ENCODE results near the gene KIAA1671.
A peak's percentile ranks its signal among the peaks of the same experiment; 100 is the strongest.

Gene KIAA1671

GRCh38 chr22:25069758-25070481 is 117.4 kb downstream of the KIAA1671 start:
- DNase-seq, result no peak

DNA sequence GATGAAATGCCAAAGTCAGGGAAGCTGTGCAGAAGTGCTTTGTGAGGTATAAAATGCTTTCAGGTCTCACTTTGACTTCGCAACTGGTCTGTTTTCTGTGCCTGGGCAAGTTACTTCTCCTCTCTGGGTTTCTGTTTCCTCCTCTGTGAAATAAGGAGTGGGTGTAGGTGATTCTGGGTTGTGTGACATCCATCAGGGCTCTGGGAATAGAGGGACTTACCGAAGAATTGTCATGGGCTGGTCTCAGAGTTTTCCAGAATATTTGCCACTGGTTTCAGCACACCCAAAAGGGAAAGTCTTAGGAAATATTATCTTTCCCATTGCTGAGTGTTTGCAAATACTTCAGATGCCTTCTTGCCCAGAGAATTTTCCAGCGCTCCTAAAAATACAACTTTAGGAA is 118.4 kb downstream of the KIAA1671 start:
- no peak for DNase-seq

DNA sequence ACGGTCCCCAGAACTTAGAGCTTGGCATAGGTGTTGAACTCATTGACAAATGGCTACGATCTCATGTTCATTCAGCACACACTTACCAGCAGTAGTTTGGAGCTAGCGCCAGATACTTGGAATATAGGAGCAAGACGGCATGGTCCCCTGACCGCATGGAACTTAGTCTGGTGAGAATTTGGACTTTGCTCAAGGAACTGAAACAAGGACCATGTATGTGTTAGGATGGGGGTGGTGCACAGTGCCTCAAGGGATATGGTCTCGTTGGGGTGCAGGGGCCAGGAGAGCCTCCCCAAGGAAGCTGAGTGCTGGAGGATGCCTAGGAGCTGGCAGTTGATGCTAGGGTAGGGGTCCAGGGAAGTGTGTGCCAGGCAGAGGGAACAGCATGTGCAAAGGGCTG is 119.2 kb downstream of the KIAA1671 start:
- no peak for DNase-seq

DNA sequence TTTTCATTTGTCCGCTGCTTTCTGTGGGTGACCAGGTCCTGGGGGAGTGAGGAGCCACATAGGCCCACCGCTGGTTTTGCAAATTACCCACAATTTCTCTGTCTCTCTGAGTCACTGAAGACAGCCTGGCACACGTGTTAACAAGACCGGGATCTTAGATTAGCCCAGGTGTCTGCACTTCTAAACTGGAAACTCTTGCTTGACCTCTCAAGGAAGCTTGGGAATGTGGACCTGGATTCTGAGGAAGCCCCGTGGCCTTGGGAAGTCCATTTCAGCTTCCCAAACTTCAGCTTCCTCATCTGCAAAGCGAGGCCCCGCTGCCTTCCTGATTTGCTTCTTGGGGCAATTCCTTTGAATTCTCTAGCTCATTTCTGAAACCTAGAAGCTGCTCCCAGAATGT is 119.9 kb downstream of the KIAA1671 start:
- no peak for DNase-seq

GRCh38 chr22:25076336-25076735 is 123.8 kb downstream of the KIAA1671 start:
- DNase-seq, result no peak

DNA sequence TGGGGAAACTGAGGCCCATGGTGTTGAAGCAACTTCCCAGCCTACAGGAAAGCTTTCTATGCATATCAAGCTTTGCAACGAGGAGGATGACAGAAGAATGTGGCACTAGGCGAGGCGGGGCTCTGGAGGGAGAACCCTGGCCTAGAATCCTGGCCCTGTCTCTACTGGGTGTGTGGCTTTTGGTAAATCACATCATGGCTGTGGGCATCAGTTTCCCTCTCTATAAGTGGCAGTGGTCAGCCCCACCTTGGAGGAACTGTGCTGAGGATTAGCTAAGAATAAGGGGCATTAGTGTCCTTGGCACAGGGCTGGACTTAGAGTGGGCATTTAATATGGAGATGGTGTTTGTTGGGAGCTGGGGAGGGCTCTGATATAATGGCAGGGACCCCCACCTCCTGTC is 124.5 kb downstream of the KIAA1671 start:
- no peak for DNase-seq

DNA sequence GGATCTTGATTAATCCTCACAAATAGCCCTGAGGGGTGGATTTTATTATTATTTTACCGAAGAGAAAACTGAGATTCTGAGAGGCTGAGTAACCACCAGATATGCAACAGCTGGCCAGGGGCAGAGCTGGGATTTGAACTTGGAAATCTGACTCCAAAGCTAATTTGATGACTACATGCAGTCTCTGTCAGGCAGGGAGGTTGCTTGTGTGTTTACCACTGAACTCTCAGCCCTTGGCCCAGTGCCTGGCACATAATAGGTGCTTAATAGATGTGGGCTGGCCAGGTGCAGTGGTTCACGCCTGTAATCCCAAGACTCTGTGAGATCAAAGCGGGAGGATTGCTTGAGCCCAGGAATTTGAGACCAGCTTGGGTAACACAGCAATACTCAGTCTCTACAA is 125.4 kb downstream of the KIAA1671 start:
- no peak for DNase-seq

DNA sequence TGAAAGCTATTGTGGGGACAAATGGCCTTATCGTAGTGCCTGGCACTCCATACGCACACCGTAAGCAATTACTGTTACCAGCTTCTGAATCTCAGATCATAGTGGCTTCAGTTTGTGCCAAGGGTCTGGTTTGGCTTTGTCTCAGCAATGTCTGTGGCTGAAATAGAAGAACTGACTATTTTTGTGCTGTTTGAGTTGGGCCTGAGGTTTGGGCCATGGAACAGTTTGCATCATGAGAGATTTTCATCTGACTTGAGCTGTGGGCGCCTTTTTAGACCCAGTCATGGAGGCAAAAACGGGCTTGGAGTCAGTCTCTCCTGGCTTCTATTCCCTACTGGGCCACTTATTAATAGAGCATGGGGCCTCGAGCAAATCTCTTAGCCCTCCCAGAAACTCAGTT is 126.1 kb downstream of the KIAA1671 start:
- no peak for DNase-seq

GRCh38 chr22:25080855-25081254 is 128.3 kb downstream of the KIAA1671 start:
- DNase-seq, result no peak

GRCh38 chr22:25081409-25081824 is 128.9 kb downstream of the KIAA1671 start:
- DNase-seq, result peak; percentile 10

GRCh38 chr22:25082096-25082495 is 129.6 kb downstream of the KIAA1671 start:
- no peak for DNase-seq

GRCh38 chr22:25083056-25083806 is 130.7 kb downstream of the KIAA1671 start:
- no peak for DNase-seq

DNA sequence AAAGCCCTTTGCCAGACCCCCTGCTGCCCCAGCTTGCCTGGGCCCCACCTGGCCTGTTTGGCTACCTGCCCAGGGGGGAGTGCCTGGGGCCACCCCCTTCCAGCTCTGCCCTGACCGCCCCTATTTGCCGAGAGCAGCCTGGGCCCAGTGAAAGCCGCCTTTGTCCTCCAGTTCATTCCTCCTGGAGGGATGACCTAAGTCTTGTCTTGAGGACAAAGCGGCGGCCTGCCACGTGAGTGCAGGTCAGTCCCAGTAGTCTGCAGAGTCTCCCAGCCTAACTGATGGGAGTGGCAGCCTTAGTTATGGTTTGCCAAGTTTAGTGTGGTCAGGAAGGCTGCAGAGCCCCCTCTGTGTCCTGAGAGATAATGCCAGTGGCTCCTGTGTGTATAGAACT is 131.3 kb downstream of the KIAA1671 start:
- DNase-seq, result no peak

DNA sequence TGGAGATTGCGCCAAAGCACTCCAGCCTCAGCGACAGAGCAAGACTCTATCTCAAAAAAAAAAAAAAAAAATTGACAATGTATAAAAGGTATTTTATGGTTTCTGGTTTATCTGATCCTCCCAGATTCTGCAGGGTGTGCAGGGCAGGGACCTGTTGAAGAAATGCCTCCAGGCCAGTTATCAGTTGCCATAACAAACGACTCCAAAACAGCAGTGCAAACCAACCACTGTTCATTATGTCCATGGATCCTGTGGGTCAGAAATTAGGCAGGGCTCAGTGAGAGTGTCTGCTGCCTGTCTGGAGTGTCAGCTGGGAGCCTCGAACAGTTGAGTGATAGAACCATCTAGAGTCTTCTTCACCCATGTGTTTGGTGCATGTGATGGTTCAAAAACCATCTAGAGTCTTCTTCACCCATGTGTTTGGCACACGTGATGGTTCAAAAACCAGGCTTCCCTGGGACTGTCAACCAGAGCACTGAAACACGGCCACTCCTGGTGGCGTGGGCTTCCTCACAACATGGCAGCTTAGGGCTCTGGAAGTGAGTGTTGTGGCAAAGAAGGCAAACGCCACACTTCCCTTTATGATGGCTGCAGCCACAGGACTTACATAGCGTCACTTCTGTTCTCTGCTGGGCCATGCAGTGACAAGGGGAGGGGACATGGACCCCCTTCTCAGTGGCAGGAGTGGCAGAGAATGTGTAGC is 132.0 kb downstream of the KIAA1671 start:
- no peak for DNase-seq

- no peak for DNase-seq
These were observed 132.6 kb downstream of the KIAA1671 start for GRCh38 chr22:25085156-25085555.

GRCh38 chr22:25085930-25086901 is 133.7 kb downstream of the KIAA1671 start:
- no peak for DNase-seq

DNA sequence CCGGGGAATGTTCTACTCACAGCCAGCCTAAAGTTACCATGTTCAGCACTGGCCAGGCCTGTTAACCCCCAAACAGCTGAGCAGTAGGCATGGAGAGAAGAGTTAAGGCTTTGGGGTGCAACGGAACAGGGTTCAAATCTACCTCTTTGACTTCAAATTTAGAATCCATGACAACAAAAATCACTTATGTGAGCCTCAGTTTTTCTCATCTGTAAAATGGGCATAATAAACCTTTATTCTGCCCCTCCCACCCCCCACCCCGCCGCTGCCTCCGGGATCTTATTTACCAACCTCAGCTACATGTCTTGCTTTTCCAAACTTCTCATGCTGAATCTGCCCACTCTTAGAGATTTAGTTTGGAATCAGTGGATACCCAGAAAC is 134.4 kb downstream of the KIAA1671 start:
- no peak for DNase-seq

GRCh38 chr22:25090225-25090890 is 137.8 kb downstream of the KIAA1671 start:
- DNase-seq, result no peak

DNA sequence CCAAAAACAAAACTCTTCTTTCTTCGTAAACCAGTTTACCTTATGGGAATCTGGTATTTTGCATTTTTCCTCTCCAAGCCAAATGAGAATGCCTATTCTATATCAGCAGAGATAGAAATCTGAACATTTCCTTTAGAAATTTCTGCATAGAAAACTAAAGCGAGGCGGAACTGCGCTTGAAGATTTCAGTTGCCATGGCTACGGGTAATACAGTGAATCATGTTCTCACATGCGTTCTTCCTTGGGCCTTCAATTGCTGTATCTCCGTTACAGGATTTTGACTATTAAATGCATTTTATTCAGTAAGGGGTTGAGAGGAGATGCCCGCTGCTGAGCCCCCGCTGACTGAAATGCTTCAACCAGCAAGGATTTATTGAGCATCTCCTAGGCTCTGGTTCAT is 138.9 kb downstream of the KIAA1671 start:
- no peak for DNase-seq

GRCh38 chr22:25092119-25092518 is 139.6 kb downstream of the KIAA1671 start:
- DNase-seq, result no peak

DNA sequence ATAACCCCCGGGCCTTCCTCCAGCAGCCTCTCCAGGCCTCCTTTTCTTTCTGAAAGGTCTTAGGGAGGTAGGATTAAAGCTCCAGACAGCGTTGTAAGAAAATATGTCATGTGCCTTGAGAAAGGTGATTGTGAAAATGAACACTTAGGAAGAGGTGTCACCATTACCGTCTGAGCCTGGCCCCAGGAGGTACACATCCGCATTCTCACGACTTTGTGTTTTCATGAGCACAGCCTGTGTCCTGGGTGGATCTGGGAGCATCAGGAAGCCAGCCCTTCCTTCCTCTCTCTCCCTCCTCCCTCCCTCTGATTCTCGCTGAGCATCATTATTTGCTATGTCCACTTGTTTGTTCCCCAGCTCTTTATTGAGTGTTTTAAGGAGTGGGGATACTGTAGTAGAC is 142.1 kb downstream of the KIAA1671 start:
- DNase-seq, result no peak

DNA sequence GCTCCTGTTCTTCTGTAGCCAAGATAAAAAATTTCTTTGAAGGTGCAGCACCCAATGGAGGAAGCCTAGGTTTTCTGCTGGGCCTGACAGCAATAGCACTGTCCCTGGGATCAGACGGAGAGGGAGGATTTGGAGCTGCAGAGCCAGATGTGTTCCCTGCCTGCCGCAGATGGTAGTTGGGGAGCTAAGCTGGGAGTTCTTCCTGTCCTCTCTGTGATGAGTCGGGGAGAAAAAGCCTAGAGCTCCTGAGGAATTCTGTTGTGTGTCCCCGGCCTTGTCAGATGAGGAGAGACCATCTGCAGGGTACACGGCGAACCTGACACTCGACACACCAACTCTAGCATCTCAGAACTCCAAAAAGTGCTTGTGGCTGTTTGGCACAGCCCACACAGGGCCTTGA is 143.4 kb downstream of the KIAA1671 start:
- DNase-seq, result no peak

All from NCI-H1694 (cell line).